K562 (cell line): ENCODE measurements around the gene ZCCHC14. TPM values are rescaled to one million over a fixed set of nuclear protein-coding genes. Genes with fewer than 3 reads are reported as not detected.

Experiments
- ARID1B ChIP-seq: fragments of 450-650 bp; IDR thresholded peaks from 2 replicates; pipeline ENCODE4 v1.6.1; 2016; ENCODE audit warnings: antibody characterized with exemption, mild to moderate bottlenecking, inconsistent platforms
- ASH1L ChIP-seq: fragments of 450-650 bp; IDR thresholded peaks from 2 replicates; pipeline ENCODE4 v1.6.1; 2018; ENCODE audit warnings: borderline replicate concordance, mild to moderate bottlenecking, low read depth; ENCODE audit not compliant: partially characterized antibody
- KLF6 ChIP-seq: fragments of 250-450 bp; sonication (Bioruptor Pico); IDR thresholded peaks from 2 replicates; pipeline ENCODE4 v1.4.0; 2020; ENCODE audit warnings: mild to moderate bottlenecking, moderate library complexity, borderline replicate concordance
- NFIC ChIP-seq: fragments of 450-650 bp; IDR thresholded peaks from 2 replicates; pipeline ENCODE4 v1.6.1; 2017; ENCODE audit warnings: mild to moderate bottlenecking, inconsistent platforms
- NFXL1 ChIP-seq: fragments of 450-650 bp; formaldehyde crosslinking; IDR thresholded peaks from 2 replicates; pipeline ENCODE4 v1.4.0; 2021; ENCODE audit warnings: mild to moderate bottlenecking
- PHF21A ChIP-seq: fragments of 450-650 bp; IDR thresholded peaks from 2 replicates; pipeline ENCODE4 v1.6.1; 2017; ENCODE audit warnings: low read depth, borderline replicate concordance
- RBM14 ChIP-seq: fragments of 200-400 bp; formaldehyde crosslinking; IDR thresholded peaks from 2 replicates; pipeline ENCODE4 v1.6.1; 2018; ENCODE audit warnings: low read depth, mild to moderate bottlenecking, low read length, moderate library complexity, borderline replicate concordance; ENCODE audit not compliant: insufficient read depth
- TAL1 ChIP-seq: fragments of 450-650 bp; IDR thresholded peaks from 2 replicates; pipeline ENCODE4 v1.6.1; 2016; ENCODE audit warnings: mild to moderate bottlenecking
- TARDBP ChIP-seq: fragments of 450-650 bp; IDR thresholded peaks from 2 replicates; pipeline ENCODE4 v1.6.1; 2016
- ZNF316 ChIP-seq: fragments of 450-650 bp; IDR thresholded peaks from 2 replicates; pipeline ENCODE4 v1.6.1; 2016
- ZNF584 ChIP-seq: fragments of 200-800 bp; sonication (Bioruptor generic); IDR thresholded peaks from 2 replicates; pipeline ENCODE4 v1.6.1; 2016; ENCODE audit warnings: low read depth, mild to moderate bottlenecking, missing genetic modification characterization, missing compliant biosample characterization
- polyA plus RNA-seq, 8 experiments: library from polyadenylated mRNA; depleted of rRNA in 4 of 8; stranded (reverse) in 5 of 8; unstranded in 3 of 8; fragments of >200 nt; fragmentation: Nextera tagmentation in 2 of 8; fragmentation: Illumina TruSeq in 1 of 8; extraction: Ambion mirVana in 2 of 8; extraction: Trizol in 1 of 8; gene quantifications; 2 replicates each; pipeline versions ENCODE4 v1.2.1 to v1.2.3, GENCODE V29; 2011 to 2014; ENCODE audit warnings: inconsistent platforms in 1 of 8, missing spikeins in 1 of 8
- total RNA-seq, 7 experiments: library from RNA; depleted of rRNA in 6 of 7; stranded (reverse); fragments of >200 nt in 6 of 7; fragmentation: Illumina TruSeq in 2 of 7; extraction: Trizol in 2 of 7; gene quantifications; 2 replicates each; pipeline versions ENCODE4 v1.2.1 to v1.2.3, GENCODE V29; 2011 to 2021; ENCODE audit warnings: low replicate concordance in 1 of 7
- TF ChIP-seq, protein P1 (sequence below), 2 experiments: fragments of 450-650 bp; IDR thresholded peaks; 2 replicates each; pipeline ENCODE4 v1.6.1; 2016; ENCODE audit warnings: mild to moderate bottlenecking in 2 of 2, borderline replicate concordance in 1 of 2, low read depth in 1 of 2, moderate library complexity in 1 of 2
- TF ChIP-seq, protein P2 (sequence below): fragments of 250-450 bp; sonication (Bioruptor Pico); IDR thresholded peaks from 2 replicates; pipeline ENCODE4 v1.4.0; 2020; ENCODE audit warnings: mild to moderate bottlenecking, moderate library complexity
- TF ChIP-seq, protein P3 (sequence below): sonication (generic); formaldehyde crosslinking; IDR thresholded peaks from 2 replicates; pipeline ENCODE4 v1.8.1; 2023; ENCODE audit warnings: mild to moderate bottlenecking, missing genetic modification reagents

Gene ZCCHC14
- total and polyA plus RNA-seq, 9 of the 15 experiments (the other 6 are each of a cell fraction or from before 2014, with no cell fraction given) = 1.5 to 12.4 (median 2.9) TPM

DNA sequence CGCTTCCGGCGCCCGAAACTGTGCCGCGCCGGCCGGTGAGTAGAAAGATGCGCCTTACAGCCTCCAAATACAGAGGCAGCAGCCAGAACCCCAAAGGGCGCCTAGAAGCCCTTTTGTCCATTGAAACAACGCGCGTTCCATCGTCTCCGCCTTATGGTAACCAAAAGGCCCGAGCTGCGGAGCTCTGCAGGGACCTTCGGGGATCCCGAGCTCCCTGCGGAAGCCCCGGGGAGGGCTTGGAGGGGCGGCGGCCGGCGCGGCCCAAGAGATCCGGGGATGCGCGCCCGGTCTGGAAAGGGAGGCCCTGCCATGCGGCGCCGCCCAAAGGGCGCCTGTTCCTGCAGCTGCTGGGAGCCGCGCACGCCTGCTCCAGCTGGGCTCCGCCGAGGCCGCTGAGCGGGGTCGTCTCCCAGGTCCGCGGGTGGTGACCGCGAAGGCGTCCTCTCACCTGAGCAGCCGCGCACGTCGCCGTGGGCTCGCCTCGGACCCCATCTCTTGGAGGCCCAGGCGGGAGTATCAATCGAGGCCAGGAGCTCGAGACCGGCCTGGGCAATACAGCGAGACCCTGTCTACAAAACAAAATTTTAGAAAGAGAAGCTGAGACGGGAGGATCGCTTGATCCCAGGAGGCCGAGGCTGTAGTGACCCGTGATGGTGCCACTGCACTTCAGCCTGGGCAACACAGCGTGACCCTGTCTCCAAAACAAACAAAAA, 108.5 kb downstream of the ZCCHC14 start (continued):
- TF ChIP-seq, protein P1, sequence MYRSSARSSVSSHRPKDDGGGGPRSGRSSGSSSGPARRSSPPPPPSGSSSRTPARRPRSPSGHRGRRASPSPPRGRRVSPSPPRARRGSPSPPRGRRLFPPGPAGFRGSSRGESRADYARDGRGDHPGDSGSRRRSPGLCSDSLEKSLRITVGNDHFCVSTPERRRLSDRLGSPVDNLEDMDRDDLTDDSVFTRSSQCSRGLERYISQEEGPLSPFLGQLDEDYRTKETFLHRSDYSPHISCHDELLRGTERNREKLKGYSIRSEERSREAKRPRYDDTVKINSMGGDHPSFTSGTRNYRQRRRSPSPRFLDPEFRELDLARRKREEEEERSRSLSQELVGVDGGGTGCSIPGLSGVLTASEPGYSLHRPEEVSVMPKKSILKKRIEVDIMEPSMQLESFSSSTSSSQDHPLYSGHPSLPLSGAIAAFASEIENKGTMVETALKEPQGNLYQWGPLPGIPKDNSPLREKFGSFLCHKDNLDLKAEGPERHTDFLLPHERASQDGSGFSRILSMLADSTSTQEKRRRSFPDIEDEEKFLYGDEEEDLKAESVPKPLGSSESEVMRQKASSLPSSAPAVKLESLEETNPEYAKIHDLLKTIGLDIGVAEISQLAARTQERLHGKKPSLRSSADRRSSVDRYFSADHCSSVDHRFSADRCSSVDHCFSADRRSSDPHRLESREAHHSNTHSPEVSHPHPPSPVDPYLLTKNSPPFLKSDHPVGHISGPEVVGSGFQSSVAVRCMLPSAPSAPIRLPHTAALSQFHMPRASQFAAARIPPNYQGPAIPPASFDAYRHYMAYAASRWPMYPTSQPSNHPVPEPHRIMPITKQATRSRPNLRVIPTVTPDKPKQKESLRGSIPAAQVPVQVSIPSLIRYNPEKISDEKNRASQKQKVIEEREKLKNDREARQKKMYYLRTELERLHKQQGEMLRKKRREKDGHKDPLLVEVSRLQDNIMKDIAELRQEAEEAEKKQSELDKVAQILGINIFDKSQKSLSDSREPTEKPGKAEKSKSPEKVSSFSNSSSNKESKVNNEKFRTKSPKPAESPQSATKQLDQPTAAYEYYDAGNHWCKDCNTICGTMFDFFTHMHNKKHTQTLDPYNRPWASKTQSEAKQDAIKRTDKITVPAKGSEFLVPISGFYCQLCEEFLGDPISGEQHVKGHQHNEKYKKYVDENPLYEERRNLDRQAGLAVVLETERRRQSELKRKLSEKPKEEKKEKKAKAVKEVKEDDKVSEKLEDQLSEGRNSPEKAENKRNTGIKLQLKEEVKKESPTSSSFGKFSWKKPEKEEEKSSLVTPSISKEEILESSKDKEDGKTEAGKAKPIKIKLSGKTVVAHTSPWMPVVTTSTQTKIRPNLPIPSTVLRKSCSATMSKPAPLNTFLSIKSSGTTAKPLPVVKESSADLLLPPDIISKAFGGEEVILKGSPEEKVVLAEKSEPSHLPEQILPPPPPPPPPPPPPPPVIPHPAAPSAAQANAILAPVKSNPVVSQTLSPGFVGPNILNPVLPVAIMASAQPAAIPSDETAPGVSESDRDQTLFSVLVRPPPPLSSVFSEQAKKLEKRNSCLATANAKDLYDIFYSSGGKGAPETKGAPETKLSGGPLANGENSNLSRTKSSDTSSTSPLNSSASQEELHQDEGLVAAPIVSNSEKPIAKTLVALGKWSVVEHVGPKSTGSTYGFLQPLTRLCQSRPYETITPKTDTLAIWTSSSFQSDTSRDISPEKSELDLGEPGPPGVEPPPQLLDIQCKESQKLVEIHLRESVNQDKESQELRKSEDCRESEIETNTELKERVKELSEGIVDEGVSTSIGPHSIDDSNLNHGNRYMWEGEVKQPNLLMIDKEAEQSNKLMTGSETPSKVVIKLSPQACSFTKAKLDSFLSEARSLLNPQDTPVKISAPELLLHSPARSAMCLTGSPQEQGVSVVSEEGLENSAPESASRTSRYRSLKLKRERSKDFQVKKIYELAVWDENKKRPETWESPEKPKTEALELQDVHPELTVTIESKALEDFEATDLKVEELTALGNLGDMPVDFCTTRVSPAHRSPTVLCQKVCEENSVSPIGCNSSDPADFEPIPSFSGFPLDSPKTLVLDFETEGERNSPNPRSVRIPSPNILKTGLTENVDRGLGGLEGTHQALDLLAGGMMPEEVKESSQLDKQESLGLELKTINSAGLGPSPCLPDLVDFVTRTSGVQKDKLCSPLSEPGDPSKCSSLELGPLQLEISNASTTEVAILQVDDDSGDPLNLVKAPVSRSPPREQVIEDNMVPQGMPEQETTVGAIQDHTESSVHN (IDR thresholded peaks at IDR 0.05; ENCODE audit: borderline replicate concordance in 1 of 2, low read depth in 1 of 2) = no peak
- TF ChIP-seq NFIC (no peak), TAL1 (no peak), KLF6 (CRISPR knock-in tag) (no peak), ARID1B (no peak), PHF21A (no peak), ZNF584 (no peak), TARDBP (no peak), ASH1L (no peak), ZNF316 (no peak), NFXL1 (no peak), RBM14 (0 out of 2 replicates have a peak, but pooled peaks have one; percentile 61)
- TF ChIP-seq, protein P2, sequence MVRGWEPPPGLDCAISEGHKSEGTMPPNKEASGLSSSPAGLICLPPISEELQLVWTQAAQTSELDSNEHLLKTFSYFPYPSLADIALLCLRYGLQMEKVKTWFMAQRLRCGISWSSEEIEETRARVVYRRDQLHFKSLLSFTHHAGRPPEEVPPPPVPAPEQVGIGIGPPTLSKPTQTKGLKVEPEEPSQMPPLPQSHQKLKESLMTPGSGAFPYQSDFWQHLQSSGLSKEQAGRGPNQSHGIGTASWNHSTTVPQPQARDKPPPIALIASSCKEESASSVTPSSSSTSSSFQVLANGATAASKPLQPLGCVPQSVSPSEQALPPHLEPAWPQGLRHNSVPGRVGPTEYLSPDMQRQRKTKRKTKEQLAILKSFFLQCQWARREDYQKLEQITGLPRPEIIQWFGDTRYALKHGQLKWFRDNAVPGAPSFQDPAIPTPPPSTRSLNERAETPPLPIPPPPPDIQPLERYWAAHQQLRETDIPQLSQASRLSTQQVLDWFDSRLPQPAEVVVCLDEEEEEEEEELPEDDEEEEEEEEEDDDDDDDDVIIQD (CRISPR knock-in tag) = no peak
- TF ChIP-seq, protein P3, sequence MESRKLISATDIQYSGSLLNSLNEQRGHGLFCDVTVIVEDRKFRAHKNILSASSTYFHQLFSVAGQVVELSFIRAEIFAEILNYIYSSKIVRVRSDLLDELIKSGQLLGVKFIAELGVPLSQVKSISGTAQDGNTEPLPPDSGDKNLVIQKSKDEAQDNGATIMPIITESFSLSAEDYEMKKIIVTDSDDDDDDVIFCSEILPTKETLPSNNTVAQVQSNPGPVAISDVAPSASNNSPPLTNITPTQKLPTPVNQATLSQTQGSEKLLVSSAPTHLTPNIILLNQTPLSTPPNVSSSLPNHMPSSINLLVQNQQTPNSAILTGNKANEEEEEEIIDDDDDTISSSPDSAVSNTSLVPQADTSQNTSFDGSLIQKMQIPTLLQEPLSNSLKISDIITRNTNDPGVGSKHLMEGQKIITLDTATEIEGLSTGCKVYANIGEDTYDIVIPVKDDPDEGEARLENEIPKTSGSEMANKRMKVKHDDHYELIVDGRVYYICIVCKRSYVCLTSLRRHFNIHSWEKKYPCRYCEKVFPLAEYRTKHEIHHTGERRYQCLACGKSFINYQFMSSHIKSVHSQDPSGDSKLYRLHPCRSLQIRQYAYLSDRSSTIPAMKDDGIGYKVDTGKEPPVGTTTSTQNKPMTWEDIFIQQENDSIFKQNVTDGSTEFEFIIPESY (CRISPR knock-in tag) = peak; percentile 87; the same call in 1 of the 2 replicates
